Measurements from ENCODE around the gene RAB7B.

DNA sequence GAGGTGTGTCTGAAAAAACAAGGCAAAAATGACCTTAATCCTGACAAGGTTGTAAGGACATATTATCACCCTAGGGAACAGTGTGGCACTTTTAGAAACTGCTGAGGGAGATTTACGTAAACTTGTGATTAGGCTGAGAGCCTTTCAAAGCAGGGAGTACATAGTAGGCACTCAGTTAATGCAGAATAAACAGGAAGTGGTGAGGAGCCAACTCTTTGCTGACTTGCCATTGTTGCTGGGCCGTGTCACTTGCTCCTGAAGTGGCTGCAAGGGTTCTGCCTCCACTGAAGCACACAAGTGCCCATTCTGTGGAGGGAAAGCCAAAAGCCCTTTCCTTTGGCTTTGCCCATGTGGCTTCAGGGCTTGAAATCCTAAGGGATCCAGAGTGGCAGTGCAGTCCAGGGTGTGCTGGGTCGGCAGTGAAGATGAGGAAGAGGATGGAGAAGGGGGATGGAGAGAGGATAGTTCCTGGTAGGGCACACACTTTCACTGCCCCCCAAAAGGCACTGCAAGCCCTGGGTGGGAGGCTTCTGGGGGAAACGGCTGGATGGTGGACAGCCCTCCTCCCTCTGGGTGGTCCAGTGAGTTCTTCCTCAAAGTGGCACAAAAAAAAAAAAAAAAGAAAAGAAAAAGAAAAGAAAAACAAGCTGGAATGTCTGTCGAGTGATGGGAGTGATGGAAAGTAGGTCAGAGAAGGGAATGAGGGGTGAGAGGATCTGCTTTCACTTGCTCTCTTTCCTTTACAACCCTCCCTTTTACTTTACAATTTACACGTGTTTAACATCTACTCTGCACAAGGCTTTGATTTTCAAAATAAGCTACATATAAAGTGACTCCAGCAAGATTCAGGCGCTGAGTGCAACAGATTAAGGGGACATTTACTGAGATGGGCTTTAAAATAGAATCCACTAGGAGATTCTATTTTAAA is 36.1 kb upstream of the RAB7B start:
- TF ChIP-seq POLR2A (IDR thresholded peaks at IDR 0.05) (no peak), POLR2AphosphoS5 (IDR thresholded peaks at IDR 0.05) (no peak)
- TF ChIP-seq, protein P1, sequence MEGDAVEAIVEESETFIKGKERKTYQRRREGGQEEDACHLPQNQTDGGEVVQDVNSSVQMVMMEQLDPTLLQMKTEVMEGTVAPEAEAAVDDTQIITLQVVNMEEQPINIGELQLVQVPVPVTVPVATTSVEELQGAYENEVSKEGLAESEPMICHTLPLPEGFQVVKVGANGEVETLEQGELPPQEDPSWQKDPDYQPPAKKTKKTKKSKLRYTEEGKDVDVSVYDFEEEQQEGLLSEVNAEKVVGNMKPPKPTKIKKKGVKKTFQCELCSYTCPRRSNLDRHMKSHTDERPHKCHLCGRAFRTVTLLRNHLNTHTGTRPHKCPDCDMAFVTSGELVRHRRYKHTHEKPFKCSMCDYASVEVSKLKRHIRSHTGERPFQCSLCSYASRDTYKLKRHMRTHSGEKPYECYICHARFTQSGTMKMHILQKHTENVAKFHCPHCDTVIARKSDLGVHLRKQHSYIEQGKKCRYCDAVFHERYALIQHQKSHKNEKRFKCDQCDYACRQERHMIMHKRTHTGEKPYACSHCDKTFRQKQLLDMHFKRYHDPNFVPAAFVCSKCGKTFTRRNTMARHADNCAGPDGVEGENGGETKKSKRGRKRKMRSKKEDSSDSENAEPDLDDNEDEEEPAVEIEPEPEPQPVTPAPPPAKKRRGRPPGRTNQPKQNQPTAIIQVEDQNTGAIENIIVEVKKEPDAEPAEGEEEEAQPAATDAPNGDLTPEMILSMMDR (IDR thresholded peaks at IDR 0.05): no peak
